ENCODE results near the gene FAM222B. TPM values are rescaled to one million over a fixed set of nuclear protein-coding genes. Genes with fewer than 3 reads are reported as not detected.

The FAM222B gene
- total and polyA plus RNA-seq, 9 of the 15 experiments (the other 6 are each of a cell fraction or from before 2014, with no cell fraction given), result 4.0 to 34.6 (median 7.5) TPM

DNA sequence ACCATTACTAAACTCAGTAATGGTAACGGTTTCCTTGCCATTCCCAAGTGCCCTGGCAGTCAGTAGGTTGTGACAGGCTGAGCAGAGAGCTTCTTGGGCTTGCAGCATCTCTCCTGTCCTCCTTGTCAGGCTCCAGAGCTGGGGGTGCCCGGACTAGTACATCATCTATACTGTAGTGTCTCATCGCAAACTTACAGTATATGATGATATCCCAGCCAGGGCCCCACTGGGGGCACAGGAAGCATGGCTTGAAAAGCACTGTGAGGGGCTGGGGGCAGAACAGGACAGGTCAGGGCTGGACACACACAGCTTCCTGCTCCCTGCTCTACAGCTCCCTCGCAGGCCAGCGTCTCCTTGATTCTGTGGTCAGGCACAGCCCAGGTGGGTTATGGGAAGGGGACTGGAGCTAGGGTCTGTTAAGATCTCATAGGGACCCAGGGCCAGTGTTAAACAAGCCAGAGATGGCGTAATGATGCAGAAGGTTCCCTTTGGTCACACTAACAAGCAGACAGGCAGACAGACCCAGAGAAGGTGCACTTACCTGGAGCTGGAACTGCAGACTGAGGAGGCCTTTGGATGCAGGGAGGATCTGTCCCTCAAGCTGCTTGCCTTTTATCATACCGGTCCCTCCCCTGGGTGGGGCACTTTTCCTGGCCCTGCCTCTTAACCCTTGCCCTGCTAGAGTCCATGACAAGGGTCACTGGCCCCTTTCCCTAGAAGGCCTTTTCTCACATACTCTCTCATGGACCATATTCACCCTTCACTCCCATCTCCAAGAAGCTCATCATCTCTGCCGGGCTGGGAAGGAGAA lies 19.0 kb upstream of the FAM222B start (continued):
- peak in 1 of 3 experiments; percentile 37; a peak in 1 of 6 replicates for TF ChIP-seq ZBTB11 (CRISPR knock-in tag; IDR thresholded peaks at IDR 0.05)
- TF ChIP-seq FOXJ2 (tag; IDR thresholded peaks at IDR 0.05), result no peak
- peak in 1 of 2 experiments; percentile 88; a peak in 2 of 4 replicates for TF ChIP-seq HDAC1 (IDR thresholded peaks at IDR 0.05)
- TF ChIP-seq CEBPB (tag; IDR thresholded peaks at IDR 0.05), result 0 out of 2 replicates have a peak, but pooled peaks have one; percentile 25
- peak in 1 of 2 experiments; percentile 19; a peak in 1 of 3 replicates for TF ChIP-seq CBX3 (IDR thresholded peaks at IDR 0.05; ENCODE audit: borderline replicate concordance in 1 of 2, low read length in 2 of 2)
- no peak for TF ChIP-seq HNRNPUL1 (IDR thresholded peaks at IDR 0.05; ENCODE audit: low read length)
- 0 out of 2 replicates have a peak, but pooled peaks have one; percentile 45 for TF ChIP-seq GTF2A2 (tag; IDR thresholded peaks at IDR 0.05)
- TF ChIP-seq ATF1 (CRISPR knock-in tag; IDR thresholded peaks at IDR 0.05), result no peak
- peak; percentile 54 for TF ChIP-seq ATF1 (tag; IDR thresholded peaks at IDR 0.05)
- TF ChIP-seq, protein P1, sequence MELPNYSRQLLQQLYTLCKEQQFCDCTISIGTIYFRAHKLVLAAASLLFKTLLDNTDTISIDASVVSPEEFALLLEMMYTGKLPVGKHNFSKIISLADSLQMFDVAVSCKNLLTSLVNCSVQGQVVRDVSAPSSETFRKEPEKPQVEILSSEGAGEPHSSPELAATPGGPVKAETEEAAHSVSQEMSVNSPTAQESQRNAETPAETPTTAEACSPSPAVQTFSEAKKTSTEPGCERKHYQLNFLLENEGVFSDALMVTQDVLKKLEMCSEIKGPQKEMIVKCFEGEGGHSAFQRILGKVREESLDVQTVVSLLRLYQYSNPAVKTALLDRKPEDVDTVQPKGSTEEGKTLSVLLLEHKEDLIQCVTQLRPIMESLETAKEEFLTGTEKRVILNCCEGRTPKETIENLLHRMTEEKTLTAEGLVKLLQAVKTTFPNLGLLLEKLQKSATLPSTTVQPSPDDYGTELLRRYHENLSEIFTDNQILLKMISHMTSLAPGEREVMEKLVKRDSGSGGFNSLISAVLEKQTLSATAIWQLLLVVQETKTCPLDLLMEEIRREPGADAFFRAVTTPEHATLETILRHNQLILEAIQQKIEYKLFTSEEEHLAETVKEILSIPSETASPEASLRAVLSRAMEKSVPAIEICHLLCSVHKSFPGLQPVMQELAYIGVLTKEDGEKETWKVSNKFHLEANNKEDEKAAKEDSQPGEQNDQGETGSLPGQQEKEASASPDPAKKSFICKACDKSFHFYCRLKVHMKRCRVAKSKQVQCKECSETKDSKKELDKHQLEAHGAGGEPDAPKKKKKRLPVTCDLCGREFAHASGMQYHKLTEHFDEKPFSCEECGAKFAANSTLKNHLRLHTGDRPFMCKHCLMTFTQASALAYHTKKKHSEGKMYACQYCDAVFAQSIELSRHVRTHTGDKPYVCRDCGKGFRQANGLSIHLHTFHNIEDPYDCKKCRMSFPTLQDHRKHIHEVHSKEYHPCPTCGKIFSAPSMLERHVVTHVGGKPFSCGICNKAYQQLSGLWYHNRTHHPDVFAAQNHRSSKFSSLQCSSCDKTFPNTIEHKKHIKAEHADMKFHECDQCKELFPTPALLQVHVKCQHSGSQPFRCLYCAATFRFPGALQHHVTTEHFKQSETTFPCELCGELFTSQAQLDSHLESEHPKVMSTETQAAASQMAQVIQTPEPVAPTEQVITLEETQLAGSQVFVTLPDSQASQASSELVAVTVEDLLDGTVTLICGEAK (IDR thresholded peaks at IDR 0.05), result peak; percentile 66; the same call in 1 of the 2 replicates
- TF ChIP-seq, protein P1 (CRISPR knock-in tag; IDR thresholded peaks at IDR 0.05), result no peak
- TF ChIP-seq ZEB2 (IDR thresholded peaks at IDR 0.05), result peak; percentile 96
- 0 out of 2 replicates have a peak, but pooled peaks have one; percentile 32 for TF ChIP-seq HDAC8 (tag; IDR thresholded peaks at IDR 0.05)
- peak; percentile 29; the same call in 1 of the 2 replicates for TF ChIP-seq GABPA (tag; conservative IDR thresholded peaks at IDR 0.05; ENCODE audit: low read depth)

Measured in K562 (cell line).